GM12892 (cell line): ENCODE results near the gene NADSYN1.

Experiments used
- POLR2A ChIP-seq: IDR thresholded peaks from 2 replicates; pipeline ENCODE4 v1.6.1; 2011; ENCODE audit warnings: low read depth, low read length, control low read depth
- POLR2AphosphoS5 ChIP-seq: IDR thresholded peaks from 2 replicates; pipeline ENCODE4 v1.6.1; 2011; ENCODE audit warnings: low read depth, low read length, control low read depth

DNA sequence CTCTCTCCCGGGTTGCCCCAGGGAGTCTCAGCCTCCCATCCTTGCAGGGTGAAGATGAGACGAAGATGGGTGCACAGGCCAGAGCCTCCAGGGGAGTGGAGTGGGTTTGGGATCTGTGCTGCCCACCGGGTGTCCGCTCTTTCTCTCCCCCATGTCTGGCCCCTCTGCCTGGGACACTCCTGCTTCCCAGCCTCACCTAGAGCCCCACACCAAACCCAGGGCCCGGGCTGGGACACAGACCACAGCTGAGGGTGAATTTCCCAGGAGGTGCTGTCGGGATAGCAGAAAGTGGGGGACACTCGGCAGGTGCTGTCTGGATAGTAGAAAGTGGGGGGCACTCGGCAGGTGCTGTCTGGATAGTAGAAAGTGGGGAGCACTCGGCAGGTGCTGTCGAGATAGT lies 49.0 kb downstream of the NADSYN1 start:
- TF ChIP-seq POLR2A: no peak
- no peak for TF ChIP-seq POLR2AphosphoS5
